ENCODE results near the gene C3orf62.

GRCh38 chr3:49311283-49311682 is 34.3 kb upstream of the C3orf62 start:
- TF ChIP-seq CTCF (IDR thresholded peaks at IDR 0.05), result no peak
- TF ChIP-seq POLR2A (IDR thresholded peaks at IDR 0.05), result no peak
